GM23248 (cell line): ENCODE measurements around the gene PTOV1. TPM values are rescaled to one million over a fixed set of nuclear protein-coding genes. Genes with fewer than 3 reads are reported as not detected.

Source experiments
- DNase-seq: peaks from one replicate; pipeline ENCODE4 v3.0.0-alpha.2; 2015
- H2AFZ ChIP-seq: fragments of 200-600 bp; sonication (generic); 2 replicates; pipeline ENCODE4 v1.6.1; 2016; ENCODE audit warnings: antibody characterized with exemption
- H3F3A ChIP-seq: fragments of 200-600 bp; sonication (generic); 2 replicates; pipeline ENCODE4 v1.6.1; 2016; ENCODE audit warnings: mild to moderate bottlenecking, antibody characterized with exemption, mixed run types; ENCODE audit not compliant: insufficient read depth
- H3K27ac ChIP-seq: fragments of 200-600 bp; sonication (generic); 2 replicates; pipeline ENCODE4 v1.5.1; 2016; ENCODE audit warnings: mild to moderate bottlenecking
- H3K27me3 ChIP-seq: fragments of 200-600 bp; sonication (generic); replicated peaks from 2 replicates; pipeline ENCODE4 v1.6.1; 2016; ENCODE audit warnings: mild to moderate bottlenecking; ENCODE audit not compliant: insufficient read depth
- H3K36me3 ChIP-seq: fragments of 200-600 bp; sonication (generic); 2 replicates; pipeline ENCODE4 v1.6.1; 2016; ENCODE audit warnings: low read depth, mild to moderate bottlenecking
- H3K4me1 ChIP-seq: fragments of 200-600 bp; sonication (generic); 2 replicates; pipeline ENCODE4 v1.6.1; 2016; ENCODE audit warnings: mild to moderate bottlenecking; ENCODE audit not compliant: insufficient read depth
- H3K4me2 ChIP-seq: fragments of 200-600 bp; sonication (generic); one replicate; pipeline ENCODE4 v1.6.1; 2016; ENCODE audit warnings: mild to moderate bottlenecking; ENCODE audit not compliant: unreplicated experiment
- H3K4me3 ChIP-seq: fragments of 200-600 bp; sonication (generic); 2 replicates; pipeline ENCODE4 v1.5.1; 2016; ENCODE audit warnings: mild to moderate bottlenecking
- H3K79me2 ChIP-seq: fragments of 200-600 bp; sonication (generic); 2 replicates; pipeline ENCODE4 v1.6.1; 2016; ENCODE audit warnings: mild to moderate bottlenecking; ENCODE audit not compliant: insufficient read depth
- H3K9ac ChIP-seq: fragments of 200-600 bp; sonication (generic); 2 replicates; pipeline ENCODE4 v1.6.1; 2016; ENCODE audit warnings: mild to moderate bottlenecking
- H3K9me2 ChIP-seq: fragments of 200-600 bp; sonication (generic); 2 replicates; pipeline ENCODE4 v1.6.1; 2016; ENCODE audit warnings: mixed run types, mild to moderate bottlenecking, moderate library complexity; ENCODE audit not compliant: insufficient read depth
- H3K9me3 ChIP-seq: fragments of 200-600 bp; sonication (generic); one replicate; pipeline ENCODE4 v1.6.1; 2017; ENCODE audit warnings: low read depth
- H4K20me1 ChIP-seq: fragments of 200-600 bp; sonication (generic); 2 replicates; pipeline ENCODE4 v1.6.0; 2016; ENCODE audit not compliant: insufficient read depth
- EZH2 ChIP-seq: fragments of 200-600 bp; sonication (generic); IDR thresholded peaks from 2 replicates; pipeline ENCODE4 v1.6.1; 2018; ENCODE audit warnings: antibody characterized with exemption, mild to moderate bottlenecking; ENCODE audit not compliant: insufficient read depth, poor library complexity, severe bottlenecking
- EZH2phosphoT487 ChIP-seq: fragments of 200-600 bp; sonication (generic); IDR thresholded peaks from 2 replicates; pipeline ENCODE4 v1.6.1; 2018; ENCODE audit warnings: antibody characterized with exemption, moderate library complexity, mild to moderate bottlenecking, low read depth; ENCODE audit not compliant: insufficient read depth
- WGBS, 2 experiments: methylation state at CpG; one replicate each; pipeline ENCODE4 v1.1.6; 2015 to 2017; ENCODE audit warnings: low lambda C conversion rate in 2 of 2, low coverage in 1 of 2; ENCODE audit errors: missing lambda C conversion rate in 2 of 2; 5-methylcytosine and 5-hydroxymethylcytosine counted together
- in situ Hi-C: fragments of 300-500 bp; cut with MboI; formaldehyde crosslinking; loops from 2 replicates; pipeline ENCODE4 v1.15.0; 2020
- polyA plus RNA-seq: library from polyadenylated mRNA; unstranded; fragments of >200 nt; fragmentation: Nextera tagmentation; extraction: Ambion mirVana; gene quantifications from 2 replicates; pipeline ENCODE4 v1.2.1, GENCODE V29; 2016
- total RNA-seq: library from RNA; depleted of rRNA; stranded (reverse); fragments of >200 nt; shearing (Covaris generic); gene quantifications from 2 replicates; pipeline ENCODE4 v1.2.3, GENCODE V29; 2014

Gene PTOV1
- total and polyA plus RNA-seq, 2 experiments from 2014 or later: 88.0 to 88.9 TPM

DNA sequence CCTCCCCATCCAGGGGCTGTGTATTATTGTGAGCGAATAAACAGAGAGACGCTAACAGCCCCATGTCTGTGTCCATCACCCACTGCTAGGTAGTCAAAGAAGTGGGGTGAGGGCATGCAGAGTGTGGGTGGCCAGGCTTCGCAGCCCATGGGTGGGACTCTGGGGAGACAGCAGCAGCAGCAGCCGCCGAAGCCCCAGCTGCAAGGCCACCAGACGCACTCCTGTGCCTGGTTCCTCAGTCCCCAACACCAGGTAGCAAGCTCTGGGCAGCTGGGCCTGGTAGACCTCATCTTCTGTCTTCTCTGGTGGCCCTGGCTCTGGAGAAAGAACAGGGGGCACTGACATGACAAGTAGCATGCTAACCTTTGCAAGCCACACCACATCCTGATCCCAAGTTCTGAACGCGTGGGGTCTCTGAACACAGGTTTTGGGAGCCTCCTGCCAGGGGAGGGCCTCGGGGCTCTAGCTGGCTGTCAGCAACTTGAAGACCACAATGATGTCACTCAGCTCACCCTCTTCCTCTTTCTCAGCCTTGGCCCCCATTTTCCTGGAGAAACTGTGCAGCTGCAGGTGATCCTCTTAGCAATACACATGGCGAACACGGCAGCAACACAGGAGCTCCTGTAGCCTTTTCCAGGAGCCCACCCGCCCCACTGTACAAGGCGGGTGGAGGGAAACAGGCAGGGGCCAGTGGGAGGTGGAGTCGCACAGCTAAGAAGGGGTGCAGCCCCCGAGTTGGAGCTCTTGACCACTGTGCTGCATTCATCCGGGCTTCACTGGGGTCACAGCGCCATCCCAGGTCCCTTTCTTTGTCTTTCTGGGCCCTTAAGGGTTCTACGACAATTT is 43.7 kb upstream of the PTOV1 start:
- peaks cover 11% of the 10 kb centered on the region; the same call in 1 of the 2 replicates for H3F3A ChIP-seq
- H3K27ac ChIP-seq: no peak overlapping the region
- H3K9me2 ChIP-seq: no peaks in the 10 kb centered on the region
- no peaks in the 10 kb centered on the region for H3K27me3 ChIP-seq
- H3K9me3 ChIP-seq: no peaks in the 10 kb centered on the region
- no peak overlapping the region for H3K4me3 ChIP-seq
- 84% methylated on average over 17 to 18 of the region's 18 CpGs for WGBS, 2 experiments
- no peak overlapping the region for H3K9ac ChIP-seq
- in situ Hi-C loops: no loop called here
- no peak overlapping the region for H3K4me2 ChIP-seq
- DNase-seq: no peak
- no peak for TF ChIP-seq EZH2
- no peak for TF ChIP-seq EZH2phosphoT487
- no peaks in the 10 kb centered on the region for H4K20me1 ChIP-seq
- H3K36me3 ChIP-seq: peaks cover 11% of the 10 kb centered on the region; the same call in 1 of the 2 replicates
- peaks cover under 1% of the 10 kb centered on the region; the same call in 1 of the 2 replicates for H3K4me1 ChIP-seq
- no peak overlapping the region for H2AFZ ChIP-seq
- H3K79me2 ChIP-seq: no peaks in the 10 kb centered on the region

DNA sequence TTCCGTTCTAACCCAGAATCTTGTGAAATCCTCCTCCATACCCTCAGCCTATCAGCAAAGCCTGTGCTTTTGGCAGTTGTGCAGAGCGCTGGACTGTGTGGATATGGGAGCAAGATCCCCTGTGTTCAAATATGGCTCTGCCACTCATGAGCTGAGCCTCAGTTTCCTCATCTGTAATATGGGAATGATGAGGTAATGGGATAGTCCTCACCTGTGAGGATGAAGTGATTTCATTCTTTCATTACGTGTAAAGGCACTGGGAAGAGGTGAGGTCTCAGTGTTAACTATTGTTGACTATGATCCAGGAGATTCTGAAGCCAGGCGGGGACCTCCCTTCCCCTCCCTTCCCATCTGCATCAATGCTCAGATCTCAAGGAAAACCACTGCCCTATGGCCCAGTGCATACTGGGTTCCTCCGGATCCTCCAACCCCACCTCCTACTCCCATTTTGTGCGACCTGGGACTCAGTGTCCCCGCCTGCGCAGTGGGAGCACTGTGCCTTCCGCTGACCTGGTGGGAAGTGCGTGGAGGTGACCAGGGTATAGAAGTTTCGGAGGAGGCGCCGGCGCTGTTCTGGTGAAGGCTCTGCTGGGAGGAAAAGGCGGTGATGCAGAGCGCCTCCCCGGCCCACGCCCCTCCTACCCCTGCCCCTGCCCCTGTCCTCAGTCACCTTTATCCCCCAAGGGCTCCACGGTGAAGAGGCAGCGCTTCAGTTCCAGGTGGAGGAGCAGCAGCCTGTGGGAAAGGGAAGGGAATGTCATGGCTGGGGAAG is 42.9 kb upstream of the PTOV1 start:
- Histone ChIP-seq H3K4me1 (peaks cover 6% of the 10 kb centered on the region), H3K27ac (no peak overlapping the region), H4K20me1 (no peaks in the 10 kb centered on the region), H3K9ac (peak overlapping the region; percentile 72; the same call in 1 of the 2 replicates), H3K36me3 (peaks cover 11% of the 10 kb centered on the region; the same call in 1 of the 2 replicates), H3K9me3 (no peaks in the 10 kb centered on the region), H3K4me2 (peak overlapping the region; percentile 88), H2AFZ (no peak overlapping the region), H3K27me3 (no peaks in the 10 kb centered on the region), H3K79me2 (no peaks in the 10 kb centered on the region), H3K4me3 (peak overlapping the region; percentile 76), H3K9me2 (no peaks in the 10 kb centered on the region), H3F3A (peaks cover 11% of the 10 kb centered on the region; the same call in 1 of the 2 replicates)
- no peak for TF ChIP-seq EZH2phosphoT487
- no peak for TF ChIP-seq EZH2
- in situ Hi-C loops: no loop called here
- WGBS, 2 experiments: 70 to 74% methylated on average over 13 to 20 of the region's 20 CpGs
- no peak for DNase-seq

DNA sequence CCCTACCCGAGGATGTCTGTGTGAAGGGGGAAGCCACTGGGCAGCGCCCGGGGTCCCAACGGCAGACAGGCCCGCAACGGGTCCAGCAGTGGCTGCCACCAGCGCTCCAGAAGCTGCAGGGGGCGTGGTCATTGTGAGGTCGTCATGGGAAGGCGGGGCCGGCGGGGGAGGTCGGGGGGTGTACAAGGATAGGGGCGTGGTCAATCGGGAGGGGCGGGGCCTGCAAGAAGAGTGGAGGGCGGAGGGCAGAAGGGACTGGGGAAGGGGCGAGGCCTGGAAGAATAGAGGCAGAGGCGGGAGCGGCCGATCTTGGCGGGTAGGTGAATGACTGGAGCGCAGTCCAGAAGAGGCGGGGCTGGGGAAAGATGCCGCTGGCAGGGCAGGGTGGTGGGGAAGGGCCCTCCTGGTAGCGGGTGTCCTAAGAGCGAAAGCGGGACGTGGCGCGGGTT is 42.2 kb upstream of the PTOV1 start:
- Histone ChIP-seq H3K4me1 (peaks cover 6% of the 10 kb centered on the region), H3K9me2 (no peaks in the 10 kb centered on the region), H3K36me3 (peaks cover 8% of the 10 kb centered on the region; the same call in 1 of the 2 replicates), H3F3A (peaks cover 11% of the 10 kb centered on the region; the same call in 1 of the 2 replicates), H2AFZ (peak overlapping the region; percentile 71), H3K9ac (peak overlapping the region; percentile 72), H3K9me3 (no peaks in the 10 kb centered on the region), H3K79me2 (no peaks in the 10 kb centered on the region), H3K27me3 (no peaks in the 10 kb centered on the region), H3K4me2 (peak overlapping the region; percentile 88), H3K27ac (no peak overlapping the region), H3K4me3 (peak overlapping the region; percentile 76), H4K20me1 (no peaks in the 10 kb centered on the region)
- DNase-seq: peak; percentile 95
- WGBS, 2 experiments: 0 to 1% methylated on average over 19 to 31 of the region's 31 CpGs
- in situ Hi-C loops: no loop called here
- TF ChIP-seq EZH2: no peak
- TF ChIP-seq EZH2phosphoT487: no peak
